Measurements from ENCODE around the gene PIP. TPM values are rescaled to one million over a fixed set of nuclear protein-coding genes. Genes with fewer than 3 reads are reported as not detected.
"Not testable (repeated sequence)": the region's sequence is repeated elsewhere in the genome, so short reads cannot be mapped to it uniquely, and the experiment has no call there.

PIP gene
- total RNA-seq, 1 donor from 2014 or later, result not detected

GRCh38 chr7:143130541-143130940 lies 1.3 kb upstream of the PIP start:
- Histone ChIP-seq H3K36me3 (no peaks in the 10 kb centered on the region), H3K27ac (replicated peaks) (no peak overlapping the region), H3K4me3 (no peak overlapping the region), H3K4me1 (no peaks in the 10 kb centered on the region), H3K9me3 (replicated peaks) (peaks cover 8% of the 10 kb centered on the region), H3K27me3 (ENCODE audit: low read depth) (no peaks in the 10 kb centered on the region)
- no peak for TF ChIP-seq CTCF (IDR thresholded peaks at IDR 0.05; ENCODE audit: borderline replicate concordance)
- no peak for DNase-seq
- intact Hi-C loops (cut with micrococcal nuclease), result no loop called here

GRCh38 chr7:143147070-143147469 lies 15.2 kb downstream of the PIP start:
- TF ChIP-seq CTCF (IDR thresholded peaks at IDR 0.05; ENCODE audit: borderline replicate concordance), result no peak
- Histone ChIP-seq H3K27me3 (ENCODE audit: low read depth) (no peaks in the 10 kb centered on the region), H3K27ac (replicated peaks) (peak overlapping the region; percentile 56), H3K4me1 (no peaks in the 10 kb centered on the region), H3K36me3 (no peaks in the 10 kb centered on the region), H3K9me3 (replicated peaks) (peaks cover 16% of the 10 kb centered on the region), H3K4me3 (no peak overlapping the region)
- intact Hi-C loops (cut with micrococcal nuclease), result no loop called here
- DNase-seq, result no peak

GRCh38 chr7:143148050-143148449 lies 16.2 kb downstream of the PIP start:
- no peaks in the 10 kb centered on the region for H3K27me3 ChIP-seq (ENCODE audit: low read depth)
- intact Hi-C loops (cut with micrococcal nuclease), result no loop called here
- DNase-seq, result no peak
- H3K4me3 ChIP-seq, result no peak overlapping the region
- peak overlapping the region; percentile 56 for H3K27ac ChIP-seq (replicated peaks)
- peaks cover 16% of the 10 kb centered on the region for H3K9me3 ChIP-seq (replicated peaks)
- no peaks in the 10 kb centered on the region for H3K4me1 ChIP-seq
- H3K36me3 ChIP-seq, result no peaks in the 10 kb centered on the region
- TF ChIP-seq CTCF (IDR thresholded peaks at IDR 0.05; ENCODE audit: borderline replicate concordance), result no peak

- Histone ChIP-seq H3K27ac (replicated peaks) (no peak overlapping the region), H3K27me3 (ENCODE audit: low read depth) (no peaks in the 10 kb centered on the region), H3K36me3 (no peaks in the 10 kb centered on the region), H3K9me3 (replicated peaks) (peaks cover 16% of the 10 kb centered on the region), H3K4me3 (no peak overlapping the region), H3K4me1 (no peaks in the 10 kb centered on the region)
- intact Hi-C loops (cut with micrococcal nuclease), result no loop called here
- TF ChIP-seq CTCF (IDR thresholded peaks at IDR 0.05; ENCODE audit: borderline replicate concordance), result no peak
- no peak for DNase-seq
Observed at GRCh38 chr7:143148651-143149050, 16.8 kb downstream of the PIP start.

GRCh38 chr7:143150696-143151095 lies 18.8 kb downstream of the PIP start:
- intact Hi-C loops (cut with micrococcal nuclease); H3K4me3 ChIP-seq; DNase-seq; H3K4me1 ChIP-seq; H3K36me3 ChIP-seq; H3K27ac ChIP-seq (replicated peaks); H3K27me3 ChIP-seq (ENCODE audit: low read depth): not testable (repeated sequence)
- peaks cover 19% of the 10 kb centered on the region for H3K9me3 ChIP-seq (replicated peaks)

- H3K27me3 ChIP-seq (ENCODE audit: low read depth); H3K4me1 ChIP-seq; H3K27ac ChIP-seq (replicated peaks); DNase-seq; intact Hi-C loops (cut with micrococcal nuclease); H3K4me3 ChIP-seq; H3K36me3 ChIP-seq: not testable (repeated sequence)
- H3K9me3 ChIP-seq (replicated peaks), result peaks cover 17% of the 10 kb centered on the region
Observed at GRCh38 chr7:143158617-143159016, 26.7 kb downstream of the PIP start.

GRCh38 chr7:143171697-143172096 lies 39.8 kb downstream of the PIP start:
- TF ChIP-seq CTCF (IDR thresholded peaks at IDR 0.05; ENCODE audit: borderline replicate concordance), result no peak
- Histone ChIP-seq H3K27ac (replicated peaks) (no peak overlapping the region), H3K4me1 (no peaks in the 10 kb centered on the region), H3K27me3 (ENCODE audit: low read depth) (no peaks in the 10 kb centered on the region), H3K36me3 (no peaks in the 10 kb centered on the region), H3K9me3 (replicated peaks) (peaks cover 13% of the 10 kb centered on the region), H3K4me3 (no peak overlapping the region)
- intact Hi-C loops (cut with micrococcal nuclease), result no loop called here
- DNase-seq, result no peak
